T-helper 2 cell treated with Interferon-gamma antibody and Interleukin-4, amounts not matched to agents 5 μg/mL and 100 μg/mL, for 36 hours (primary cell): Measurements from ENCODE around the gene NAGS.
"Not testable (repeated sequence)": the region's sequence is repeated elsewhere in the genome, so short reads cannot be mapped to it uniquely, and the experiment has no call there.

Source experiments
- DNase-seq: peaks from one replicate; pipeline ENCODE4 v3.0.0; 2021; ENCODE audit warnings: low spot score
- H3K27ac Mint-ChIP-seq: one replicate; pipeline ENCODE4 v1.8.0; 2021; ENCODE audit warnings: mild to moderate bottlenecking, mixed read lengths
- H3K27me3 Mint-ChIP-seq: one replicate; pipeline ENCODE4 v1.8.0; 2021; ENCODE audit warnings: low read depth, mixed read lengths
- H3K36me3 Mint-ChIP-seq: one replicate; pipeline ENCODE4 v1.8.0; 2021; ENCODE audit warnings: low read depth, mixed read lengths
- H3K4me1 Mint-ChIP-seq: one replicate; pipeline ENCODE4 v1.8.0; 2021; ENCODE audit warnings: low read depth, mixed read lengths
- H3K4me3 Mint-ChIP-seq: one replicate; pipeline ENCODE4 v1.8.0; 2022; ENCODE audit warnings: mild to moderate bottlenecking, moderate library complexity, mixed read lengths
- H3K9me3 Mint-ChIP-seq: one replicate; pipeline ENCODE4 v1.8.0; 2021; ENCODE audit warnings: mixed read lengths

Gene NAGS

GRCh38 chr17:44006598-44007345 lies 2.4 kb downstream of the NAGS start:
- H3K9me3 Mint-ChIP-seq: no peaks in the 10 kb centered on the region
- H3K4me3 Mint-ChIP-seq: peak overlapping the region; percentile 79

GRCh38 chr17:44007346-44008204 lies 3.2 kb downstream of the NAGS start:
- Mint-ChIP-seq H3K4me3 (peak overlapping the region; percentile 79), H3K27me3 (peaks cover 22% of the 10 kb centered on the region), H3K36me3 (peaks cover 4% of the 10 kb centered on the region), H3K4me1 (peaks cover 19% of the 10 kb centered on the region), H3K27ac (peak overlapping the region; percentile 32), H3K9me3 (no peaks in the 10 kb centered on the region)
- DNase-seq: no peak

More at GRCh38 chr17:44006598-44007345, 2.4 kb downstream of the NAGS start:
- Mint-ChIP-seq H3K27ac (peak overlapping the region; percentile 60), H3K4me1 (peaks cover 19% of the 10 kb centered on the region), H3K27me3 (peaks cover 23% of the 10 kb centered on the region), H3K36me3 (peaks cover 4% of the 10 kb centered on the region)
- peak; percentile 87 for DNase-seq

GRCh38 chr17:44008205-44008909 lies 3.9 kb downstream of the NAGS start:
- peaks cover 22% of the 10 kb centered on the region for H3K27me3 Mint-ChIP-seq
- no peak for DNase-seq
- peaks cover 4% of the 10 kb centered on the region for H3K36me3 Mint-ChIP-seq
- H3K4me3 Mint-ChIP-seq: peak overlapping the region; percentile 79
- peaks cover 20% of the 10 kb centered on the region for H3K4me1 Mint-ChIP-seq
- H3K27ac Mint-ChIP-seq: peak overlapping the region; percentile 32
- H3K9me3 Mint-ChIP-seq: no peaks in the 10 kb centered on the region

- no peak overlapping the region for H3K4me3 Mint-ChIP-seq
- peaks cover 7% of the 10 kb centered on the region for H3K27me3 Mint-ChIP-seq
- H3K9me3 Mint-ChIP-seq: no peaks in the 10 kb centered on the region
- DNase-seq: no peak
- H3K27ac Mint-ChIP-seq: no peak overlapping the region
- H3K36me3 Mint-ChIP-seq: peaks cover 7% of the 10 kb centered on the region
- H3K4me1 Mint-ChIP-seq: peaks cover 30% of the 10 kb centered on the region
These were observed 6.7 kb downstream of the NAGS start for GRCh38 chr17:44010966-44011647.

GRCh38 chr17:44011876-44012275 lies 7.5 kb downstream of the NAGS start:
- H3K27me3 Mint-ChIP-seq: peaks cover 1% of the 10 kb centered on the region
- H3K9me3 Mint-ChIP-seq: no peaks in the 10 kb centered on the region
- H3K36me3 Mint-ChIP-seq: peaks cover 7% of the 10 kb centered on the region
- DNase-seq: no peak
- peaks cover 23% of the 10 kb centered on the region for H3K4me1 Mint-ChIP-seq
- no peak overlapping the region for H3K27ac Mint-ChIP-seq
- no peak overlapping the region for H3K4me3 Mint-ChIP-seq

- peaks cover 7% of the 10 kb centered on the region for H3K36me3 Mint-ChIP-seq
- no peak overlapping the region for H3K4me3 Mint-ChIP-seq
- no peak overlapping the region for H3K27ac Mint-ChIP-seq
These were observed 8.0 kb downstream of the NAGS start for GRCh38 chr17:44012391-44012790.

GRCh38 chr17:44012874-44013273 lies 8.5 kb downstream of the NAGS start:
- no peaks in the 10 kb centered on the region for H3K9me3 Mint-ChIP-seq
- H3K4me3 Mint-ChIP-seq: peak overlapping the region; percentile 100
- H3K4me1 Mint-ChIP-seq: peaks cover 18% of the 10 kb centered on the region
- no peak overlapping the region for H3K27ac Mint-ChIP-seq
- H3K36me3 Mint-ChIP-seq: peaks cover 7% of the 10 kb centered on the region
- DNase-seq: no peak
- no peaks in the 10 kb centered on the region for H3K27me3 Mint-ChIP-seq

More at GRCh38 chr17:44012391-44012790, 8.0 kb downstream of the NAGS start:
- no peaks in the 10 kb centered on the region for H3K27me3 Mint-ChIP-seq
- DNase-seq: no peak
- H3K9me3 Mint-ChIP-seq: no peaks in the 10 kb centered on the region
- H3K4me1 Mint-ChIP-seq: peaks cover 21% of the 10 kb centered on the region

- H3K9me3 Mint-ChIP-seq: no peaks in the 10 kb centered on the region
- peaks cover 13% of the 10 kb centered on the region for H3K4me1 Mint-ChIP-seq
- DNase-seq: no peak
- H3K4me3 Mint-ChIP-seq: peak overlapping the region; percentile 100
- H3K27ac Mint-ChIP-seq: peak overlapping the region; percentile 96
- H3K36me3 Mint-ChIP-seq: peaks cover 7% of the 10 kb centered on the region
- no peaks in the 10 kb centered on the region for H3K27me3 Mint-ChIP-seq
These were observed 9.7 kb downstream of the NAGS start for GRCh38 chr17:44014133-44014436.

GRCh38 chr17:44014437-44015172 lies 10.2 kb downstream of the NAGS start, which contains the start of gene TMEM101:
TSS of gene TMEM101 (minus strand) at chr17:44014963. CDS start at chr17:44014952, 11 bp downstream.
- peak; percentile 85 for DNase-seq
- Mint-ChIP-seq H3K27me3 (no peaks in the 10 kb centered on the region), H3K36me3 (peaks cover 7% of the 10 kb centered on the region), H3K4me1 (peaks cover 13% of the 10 kb centered on the region), H3K4me3 (peak within 1 kb of the TSS; percentile 100), H3K9me3 (no peaks in the 10 kb centered on the region), H3K27ac (peak within 1 kb of the TSS; percentile 96)

GRCh38 chr17:44021227-44021626 lies 16.8 kb downstream of the NAGS start:
- H3K36me3 Mint-ChIP-seq, DNase-seq, H3K27me3 Mint-ChIP-seq, H3K4me1 Mint-ChIP-seq, H3K4me3 Mint-ChIP-seq, H3K9me3 Mint-ChIP-seq, H3K27ac Mint-ChIP-seq: not testable (repeated sequence)

GRCh38 chr17:44022246-44022645 lies 17.8 kb downstream of the NAGS start:
- no peak overlapping the region for H3K27ac Mint-ChIP-seq
- peaks cover 2% of the 10 kb centered on the region for H3K36me3 Mint-ChIP-seq
- H3K9me3 Mint-ChIP-seq: no peaks in the 10 kb centered on the region
- H3K27me3 Mint-ChIP-seq: no peaks in the 10 kb centered on the region
- DNase-seq: no peak
- no peaks in the 10 kb centered on the region for H3K4me1 Mint-ChIP-seq
- H3K4me3 Mint-ChIP-seq: no peak overlapping the region

- H3K9me3 Mint-ChIP-seq: no peaks in the 10 kb centered on the region
- H3K27ac Mint-ChIP-seq: no peak overlapping the region
These were observed 19.3 kb downstream of the NAGS start for GRCh38 chr17:44023545-44024270.

More at GRCh38 chr17:44023545-44024270, 19.3 kb downstream of the NAGS start:
- H3K4me1 Mint-ChIP-seq: no peaks in the 10 kb centered on the region
- DNase-seq: no peak
- no peaks in the 10 kb centered on the region for H3K27me3 Mint-ChIP-seq
- H3K36me3 Mint-ChIP-seq: peaks cover 2% of the 10 kb centered on the region
- H3K4me3 Mint-ChIP-seq: no peak overlapping the region
